Thoracic aorta (tissue), 2 donors: ENCODE results near the gene CTCF. TPM values are rescaled to one million over a fixed set of nuclear protein-coding genes. Genes with fewer than 3 reads are reported as not detected.

Experiments used
- ATAC-seq: fragments of 150-250 bp; one replicate; pipeline ENCODE4 v1.8.0; 2017; ENCODE audit warnings: low read depth; ENCODE audit not compliant: insufficient number of reproducible peaks, low FRiP score
- DNase-seq: peaks from one replicate; pipeline ENCODE4 v3.0.0-alpha.2; 2020; ENCODE audit warnings: low spot score
- H3K27ac ChIP-seq, 2 donors: fragments of 200-600 bp; sonication (generic); 1 replicate in 1 of 2; 2 replicates in 1 of 2; pipeline ENCODE4 v1.5.1; 2016; ENCODE audit warnings: mild to moderate bottlenecking in 2 of 2, moderate library complexity in 2 of 2
- H3K27me3 ChIP-seq: fragments of 200-600 bp; sonication (generic); replicated peaks from 2 replicates; pipeline ENCODE4 v1.6.0; 2016; ENCODE audit warnings: mild to moderate bottlenecking; ENCODE audit not compliant: insufficient read depth
- H3K36me3 ChIP-seq: fragments of 200-600 bp; sonication (generic); one replicate; pipeline ENCODE4 v1.5.1; 2016
- H3K4me1 ChIP-seq, 2 donors: fragments of 200-600 bp; sonication (generic); 1 replicate in 1 of 2; 2 replicates in 1 of 2; pipeline versions ENCODE4 v1.5.1 to v1.6.0; 2016; ENCODE audit warnings: low read depth in 2 of 2, mild to moderate bottlenecking in 1 of 2; ENCODE audit not compliant: control insufficient read depth in 1 of 2
- H3K4me3 ChIP-seq: fragments of 200-600 bp; sonication (generic); 2 replicates; pipeline ENCODE4 v1.5.1; 2016; ENCODE audit warnings: mild to moderate bottlenecking
- H3K9me3 ChIP-seq: fragments of 200-600 bp; sonication (generic); 2 replicates; pipeline ENCODE4 v1.5.1; 2016
- total RNA-seq, 2 donors: library from RNA; depleted of rRNA; stranded (reverse); fragments of >200 nt; gene quantifications; one replicate each; pipeline versions ENCODE4 v1.1.0 to v1.2.3, GENCODE V29; 2016
- TF ChIP-seq, protein P1 (sequence below): fragments of 200-600 bp; sonication (generic); IDR thresholded peaks from one replicate; pipeline ENCODE4 v1.5.1; 2019; ENCODE audit warnings: antibody characterized with exemption

Gene CTCF
- total RNA-seq, 2 donors from 2014 or later, result 23.0 to 26.7 TPM

- no peak overlapping the region for H3K4me3 ChIP-seq
- H3K27me3 ChIP-seq, result no peaks in the 10 kb centered on the region
- peaks cover 0 to 9% of the 10 kb centered on the region in 2 donors for H3K4me1 ChIP-seq
- H3K36me3 ChIP-seq, result peaks cover 53% of the 10 kb centered on the region
- DNase-seq (no peak), ATAC-seq (no peak)
- TF ChIP-seq, protein P1, sequence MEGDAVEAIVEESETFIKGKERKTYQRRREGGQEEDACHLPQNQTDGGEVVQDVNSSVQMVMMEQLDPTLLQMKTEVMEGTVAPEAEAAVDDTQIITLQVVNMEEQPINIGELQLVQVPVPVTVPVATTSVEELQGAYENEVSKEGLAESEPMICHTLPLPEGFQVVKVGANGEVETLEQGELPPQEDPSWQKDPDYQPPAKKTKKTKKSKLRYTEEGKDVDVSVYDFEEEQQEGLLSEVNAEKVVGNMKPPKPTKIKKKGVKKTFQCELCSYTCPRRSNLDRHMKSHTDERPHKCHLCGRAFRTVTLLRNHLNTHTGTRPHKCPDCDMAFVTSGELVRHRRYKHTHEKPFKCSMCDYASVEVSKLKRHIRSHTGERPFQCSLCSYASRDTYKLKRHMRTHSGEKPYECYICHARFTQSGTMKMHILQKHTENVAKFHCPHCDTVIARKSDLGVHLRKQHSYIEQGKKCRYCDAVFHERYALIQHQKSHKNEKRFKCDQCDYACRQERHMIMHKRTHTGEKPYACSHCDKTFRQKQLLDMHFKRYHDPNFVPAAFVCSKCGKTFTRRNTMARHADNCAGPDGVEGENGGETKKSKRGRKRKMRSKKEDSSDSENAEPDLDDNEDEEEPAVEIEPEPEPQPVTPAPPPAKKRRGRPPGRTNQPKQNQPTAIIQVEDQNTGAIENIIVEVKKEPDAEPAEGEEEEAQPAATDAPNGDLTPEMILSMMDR, result no peak
- no peaks in the 10 kb centered on the region for H3K9me3 ChIP-seq
- H3K27ac ChIP-seq, result no peak overlapping the region
These were observed 16.2 kb upstream of the CTCF start for GRCh38 chr16:67546091-67546501.

GRCh38 chr16:67546761-67547422 lies 15.4 kb upstream of the CTCF start:
- ATAC-seq (no peak), DNase-seq (no peak)
- Histone ChIP-seq H3K36me3 (peaks cover 45% of the 10 kb centered on the region), H3K27ac (peak overlapping the region in 1 of 2 donors; percentile 52), H3K4me3 (no peak overlapping the region), H3K4me1 (peaks cover 0 to 9% of the 10 kb centered on the region in 2 donors), H3K27me3 (no peaks in the 10 kb centered on the region), H3K9me3 (no peaks in the 10 kb centered on the region)
- TF ChIP-seq, protein P1, result peak; percentile 93

GRCh38 chr16:67547423-67548264 lies 14.7 kb upstream of the CTCF start:
- Histone ChIP-seq H3K9me3 (no peaks in the 10 kb centered on the region), H3K4me3 (no peak overlapping the region), H3K27me3 (no peaks in the 10 kb centered on the region), H3K4me1 (peaks cover 0 to 9% of the 10 kb centered on the region in 2 donors), H3K36me3 (peaks cover 42% of the 10 kb centered on the region), H3K27ac (peak overlapping the region in 1 of 2 donors; percentile 28)
- TF ChIP-seq, protein P1, result no peak
- DNase-seq (no peak), ATAC-seq (no peak)

DNA sequence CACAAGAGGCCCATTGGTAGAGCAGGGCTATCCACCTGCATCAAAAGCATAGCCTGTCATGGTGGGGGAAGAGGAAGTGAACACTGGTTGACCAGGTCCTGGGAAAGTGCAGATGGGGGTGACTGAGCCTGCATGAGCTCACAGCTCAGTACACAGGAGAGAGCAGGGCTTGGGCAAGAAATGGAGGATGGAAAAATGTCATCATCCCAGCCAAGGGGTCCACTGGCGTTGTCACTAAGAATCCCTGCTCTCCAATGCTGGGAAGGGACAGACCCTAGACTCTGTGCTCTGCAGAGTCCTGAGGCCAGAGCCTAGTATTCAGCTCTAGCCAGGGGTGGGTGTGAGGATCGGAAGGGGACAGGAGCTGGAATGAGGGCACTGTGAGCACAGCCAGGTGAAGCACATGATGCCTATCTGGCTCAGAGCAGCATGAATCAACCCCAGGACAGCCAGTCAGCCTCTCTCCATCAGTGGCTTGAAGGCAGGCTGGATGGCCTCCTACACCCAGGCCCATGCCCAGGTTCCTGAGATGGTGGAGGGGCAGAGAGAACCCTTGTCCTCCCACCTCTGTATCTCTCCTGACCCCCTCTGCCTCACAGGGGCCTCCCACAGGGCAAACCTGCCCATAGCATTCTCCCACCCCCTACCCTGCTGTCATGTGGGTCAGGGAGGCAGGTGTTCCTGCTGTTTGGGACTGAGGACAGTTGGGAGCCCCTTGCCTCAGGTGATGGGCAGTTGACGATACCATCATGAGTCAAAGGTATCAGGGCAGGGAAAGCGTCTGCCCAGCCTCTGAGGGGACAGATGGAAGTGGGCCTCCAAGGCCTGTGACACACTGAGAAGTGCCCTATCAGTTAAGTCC lies 13.8 kb upstream of the CTCF start:
- H3K4me1 ChIP-seq, result peaks cover 0 to 9% of the 10 kb centered on the region in 2 donors

More for the DNA sequence above, 13.8 kb upstream of the CTCF start:
- H3K9me3 ChIP-seq, result no peaks in the 10 kb centered on the region
- H3K27ac ChIP-seq, result no peak overlapping the region
- no peak overlapping the region for H3K4me3 ChIP-seq
- ATAC-seq, result no peak
- peaks cover 33% of the 10 kb centered on the region for H3K36me3 ChIP-seq
- DNase-seq, result no peak
- TF ChIP-seq, protein P1, result no peak
- H3K27me3 ChIP-seq, result no peaks in the 10 kb centered on the region
